Hepatocyte (in vitro differentiated cells): Measurements from ENCODE around the gene EXOC8. TPM values are rescaled to one million over a fixed set of nuclear protein-coding genes. Genes with fewer than 3 reads are reported as not detected.
"Not testable (repeated sequence)": the region's sequence is repeated elsewhere in the genome, so short reads cannot be mapped to it uniquely, and the experiment has no call there.

Experiments
- DNase-seq: peaks from one replicate; pipeline ENCODE4 v3.0.0-alpha.2; 2016; ENCODE audit warnings: low spot score
- H2AFZ ChIP-seq: fragments of 200-600 bp; sonication (generic); 2 replicates; pipeline ENCODE4 v1.6.0; 2016; ENCODE audit warnings: antibody characterized with exemption, mild to moderate bottlenecking
- H3K27ac ChIP-seq: fragments of 200-600 bp; sonication (generic); 2 replicates; pipeline ENCODE4 v1.5.1; 2016; ENCODE audit warnings: mild to moderate bottlenecking
- H3K27me3 ChIP-seq: fragments of 200-600 bp; sonication (generic); 2 replicates; pipeline ENCODE4 v1.6.1; 2016
- H3K36me3 ChIP-seq: fragments of 200-600 bp; sonication (generic); replicated peaks from 2 replicates; pipeline ENCODE4 v1.5.1; 2016; ENCODE audit warnings: low read depth; ENCODE audit not compliant: insufficient read depth
- H3K4me1 ChIP-seq: fragments of 200-600 bp; sonication (generic); 2 replicates; pipeline ENCODE4 v1.5.1; 2016; ENCODE audit warnings: mild to moderate bottlenecking, moderate library complexity; ENCODE audit not compliant: insufficient read depth
- H3K4me2 ChIP-seq: fragments of 200-600 bp; sonication (generic); 2 replicates; pipeline ENCODE4 v1.6.0; 2016
- H3K4me3 ChIP-seq: fragments of 200-600 bp; sonication (generic); 2 replicates; pipeline ENCODE4 v1.5.1; 2016; ENCODE audit warnings: mild to moderate bottlenecking
- H3K79me2 ChIP-seq: fragments of 200-600 bp; sonication (generic); 2 replicates; pipeline ENCODE4 v1.6.0; 2017; ENCODE audit warnings: mild to moderate bottlenecking
- H3K9me2 ChIP-seq: fragments of 200-600 bp; sonication (generic); replicated peaks from 2 replicates; pipeline ENCODE4 v1.6.0; 2017; ENCODE audit warnings: mild to moderate bottlenecking; ENCODE audit not compliant: insufficient read depth
- H3K9me3 ChIP-seq: fragments of 200-600 bp; sonication (generic); 2 replicates; pipeline ENCODE4 v1.5.1; 2016; ENCODE audit warnings: low read depth, mild to moderate bottlenecking
- H4K20me1 ChIP-seq: fragments of 200-600 bp; sonication (generic); 2 replicates; pipeline ENCODE4 v1.6.0; 2016; ENCODE audit warnings: mild to moderate bottlenecking; ENCODE audit not compliant: insufficient read depth, poor library complexity, severe bottlenecking
- CTCF ChIP-seq: fragments of 200-600 bp; sonication (generic); IDR thresholded peaks from 2 replicates; pipeline ENCODE4 v1.5.1; 2016; ENCODE audit warnings: antibody characterized with exemption, mild to moderate bottlenecking; ENCODE audit not compliant: poor library complexity
- EZH2 ChIP-seq: fragments of 200-600 bp; sonication (generic); IDR thresholded peaks from 2 replicates; pipeline ENCODE4 v1.6.1; 2016; ENCODE audit warnings: antibody characterized with exemption, mild to moderate bottlenecking, borderline replicate concordance
- EZH2phosphoT487 ChIP-seq: fragments of 200-600 bp; sonication (generic); IDR thresholded peaks from one replicate; pipeline ENCODE4 v1.6.1; 2018; ENCODE audit warnings: antibody characterized with exemption, mild to moderate bottlenecking, low read depth, moderate library complexity; ENCODE audit not compliant: unreplicated experiment, severe bottlenecking
- WGBS: methylation state at CpG from one replicate; pipeline ENCODE4 v1.1.6; 2016; ENCODE audit warnings: low lambda C conversion rate; ENCODE audit errors: missing lambda C conversion rate; 5-methylcytosine and 5-hydroxymethylcytosine counted together
- polyA plus RNA-seq: library from polyadenylated mRNA; unstranded; fragments of >200 nt; fragmentation: Nextera tagmentation; extraction: Ambion mirVana; gene quantifications from 2 replicates; pipeline ENCODE4 v1.2.1, GENCODE V29; 2016
- total RNA-seq: library from RNA; depleted of rRNA; stranded (reverse); fragments of >200 nt; gene quantifications from 2 replicates; pipeline ENCODE4 v1.2.3, GENCODE V29; 2014

The EXOC8 gene
- total and polyA plus RNA-seq, 2 experiments from 2014 or later = 3.2 to 23.4 TPM

DNA sequence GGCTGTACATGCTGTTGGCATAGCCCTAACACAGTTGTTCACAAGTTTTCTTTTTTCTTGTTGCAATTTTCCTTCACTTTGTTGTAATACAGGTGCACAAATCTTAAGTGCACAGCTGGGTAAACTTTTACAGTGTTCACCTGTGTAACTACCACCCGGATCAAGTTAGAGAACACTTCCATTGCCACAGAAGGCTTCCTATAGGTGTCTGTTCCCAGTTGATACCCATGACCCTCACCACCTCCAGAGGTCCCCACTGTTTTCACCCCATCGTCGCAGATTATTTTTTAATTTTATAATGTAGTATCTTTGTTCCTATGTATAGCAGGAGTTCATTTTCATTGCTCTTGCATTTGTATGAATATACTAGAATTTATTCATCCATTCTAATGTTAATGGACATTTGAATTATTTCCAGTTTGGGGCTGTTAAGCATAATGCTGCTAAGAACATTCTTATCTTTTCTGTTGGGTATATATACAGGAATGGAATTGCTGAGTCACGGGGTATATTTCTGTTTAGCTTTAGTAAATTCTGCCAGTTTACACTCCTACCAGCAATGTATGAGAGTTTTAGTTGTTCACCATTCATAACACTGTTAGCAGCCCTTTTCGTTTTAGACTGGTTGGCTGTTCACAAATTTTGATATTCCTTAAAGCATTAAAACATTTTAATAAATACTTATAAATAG lies 16.8 kb upstream of the EXOC8 start:
- 89% methylated on average over 5 of the region's 5 CpGs for WGBS
- no peak for TF ChIP-seq EZH2phosphoT487
- TF ChIP-seq CTCF = no peak
- no peak for TF ChIP-seq EZH2
- Histone ChIP-seq H3K4me2 (no peak overlapping the region), H3K27ac (no peak overlapping the region), H2AFZ (no peak overlapping the region), H4K20me1 (no peaks in the 10 kb centered on the region), H3K27me3 (no peaks in the 10 kb centered on the region), H3K9me2 (no peaks in the 10 kb centered on the region), H3K79me2 (no peaks in the 10 kb centered on the region), H3K9me3 (no peaks in the 10 kb centered on the region), H3K4me3 (no peak overlapping the region), H3K36me3 (no peaks in the 10 kb centered on the region), H3K4me1 (no peaks in the 10 kb centered on the region)
- DNase-seq = no peak

DNA sequence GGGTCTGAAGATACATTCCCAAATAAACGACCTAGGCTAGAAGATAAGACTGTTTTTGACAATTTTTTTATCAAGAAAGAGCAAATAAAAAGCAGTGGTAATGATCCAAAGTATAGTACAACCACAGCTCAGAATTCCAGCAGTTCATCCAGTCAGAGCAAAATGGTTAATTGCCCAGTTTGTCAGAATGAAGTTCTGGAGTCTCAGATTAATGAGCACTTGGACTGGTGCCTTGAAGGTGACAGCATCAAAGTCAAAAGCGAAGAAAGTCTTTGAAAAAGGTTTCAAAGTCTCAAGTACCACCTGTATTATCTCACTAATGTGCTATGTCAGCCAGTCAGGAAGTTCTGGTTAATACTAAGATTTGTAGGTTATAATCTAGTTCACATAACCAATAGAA lies 15.4 kb upstream of the EXOC8 start:
- DNase-seq = no peak
- Histone ChIP-seq H3K9me3 (no peaks in the 10 kb centered on the region), H3K36me3 (no peaks in the 10 kb centered on the region), H3K4me3 (no peak overlapping the region), H3K4me2 (no peak overlapping the region), H3K4me1 (no peaks in the 10 kb centered on the region), H3K27ac (no peak overlapping the region), H3K9me2 (no peaks in the 10 kb centered on the region), H2AFZ (no peak overlapping the region), H3K79me2 (no peaks in the 10 kb centered on the region), H3K27me3 (no peaks in the 10 kb centered on the region), H4K20me1 (no peaks in the 10 kb centered on the region)
- 84% methylated on average over 2 of the region's 2 CpGs for WGBS
- TF ChIP-seq EZH2 (no peak), EZH2phosphoT487 (no peak), CTCF (no peak)

DNA sequence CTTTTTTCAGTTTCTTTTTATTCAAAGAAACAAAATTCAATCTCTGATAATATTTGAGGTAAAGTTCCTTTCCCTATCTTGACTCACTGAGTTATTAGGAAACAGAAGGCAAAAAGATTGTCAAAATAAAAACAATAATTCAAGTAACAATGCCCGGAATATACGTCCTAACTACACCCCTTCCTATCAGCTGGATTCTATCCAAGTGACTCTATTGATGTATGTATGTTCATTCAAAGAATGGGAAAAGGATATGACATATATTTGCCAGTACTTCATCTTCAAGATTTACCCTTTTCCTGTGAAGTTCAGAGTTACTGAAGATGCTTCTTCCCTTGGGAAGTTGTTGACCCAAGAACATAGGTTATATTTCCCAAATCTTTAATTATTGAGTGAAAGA lies 14.2 kb upstream of the EXOC8 start:
- no peaks in the 10 kb centered on the region for H4K20me1 ChIP-seq
- H3K79me2 ChIP-seq = no peaks in the 10 kb centered on the region
- H3K9me3 ChIP-seq = no peaks in the 10 kb centered on the region
- H3K4me3 ChIP-seq = no peak overlapping the region
- WGBS = 94% methylated on average over 2 of the region's 2 CpGs
- no peaks in the 10 kb centered on the region for H3K27me3 ChIP-seq
- no peak overlapping the region for H3K4me2 ChIP-seq
- no peak overlapping the region for H3K27ac ChIP-seq
- DNase-seq = no peak
- no peaks in the 10 kb centered on the region for H3K4me1 ChIP-seq
- H3K36me3 ChIP-seq = no peaks in the 10 kb centered on the region
- H2AFZ ChIP-seq = no peak overlapping the region
- no peaks in the 10 kb centered on the region for H3K9me2 ChIP-seq
- TF ChIP-seq EZH2phosphoT487 (no peak), CTCF (no peak), EZH2 (no peak)

GRCh38 chr1:231348856-231349255 lies 11.2 kb upstream of the EXOC8 start:
- H3K4me2 ChIP-seq, H4K20me1 ChIP-seq, H3K4me1 ChIP-seq, H2AFZ ChIP-seq, DNase-seq, H3K27ac ChIP-seq, H3K27me3 ChIP-seq, H3K9me3 ChIP-seq, H3K79me2 ChIP-seq, H3K4me3 ChIP-seq, H3K9me2 ChIP-seq, H3K36me3 ChIP-seq: not testable (repeated sequence)
- 100% methylated on average over 1 of the region's 1 CpG for WGBS
